ENCODE data around the gene APOBEC3H. TPM values are rescaled to one million over a fixed set of nuclear protein-coding genes. Genes with fewer than 3 reads are reported as not detected.

APOBEC3H gene
- total RNA-seq, 1 experiment from 2014 or later = 0.87 TPM

DNA sequence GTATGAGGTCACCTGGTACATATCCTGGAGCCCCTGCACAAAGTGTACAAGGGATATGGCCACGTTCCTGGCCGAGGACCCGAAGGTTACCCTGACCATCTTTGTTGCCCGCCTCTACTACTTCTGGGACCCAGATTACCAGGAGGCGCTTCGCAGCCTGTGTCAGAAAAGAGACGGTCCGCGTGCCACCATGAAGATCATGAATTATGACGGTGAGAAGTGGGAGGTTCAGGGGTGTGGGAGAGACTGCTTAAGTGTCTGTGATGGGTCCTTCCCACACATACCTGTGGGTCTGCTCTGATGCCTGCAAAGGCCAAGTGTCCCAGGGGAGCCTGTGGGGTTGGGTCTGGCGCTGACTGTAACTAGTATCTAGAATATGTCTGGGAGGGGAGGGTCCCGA is 16.0 kb upstream of the APOBEC3H start:
- POLR2A ChIA-PET (ENCODE audit: unreplicated experiment) = no interaction called here
- intact Hi-C loops (cut with micrococcal nuclease) = no loop called here
- no peak overlapping the region for H2AFZ ChIP-seq (ENCODE audit: low read length)

GRCh38 chr22:39081598-39081997 is 15.4 kb upstream of the APOBEC3H start:
- Histone ChIP-seq H2AFZ (ENCODE audit: low read length) (no peak overlapping the region), H3K27me3 (ENCODE audit: low read length) (no peaks in the 10 kb centered on the region), H3K4me2 (ENCODE audit: low read length) (no peak overlapping the region), H3K27ac (ENCODE audit: low read length) (no peak overlapping the region), H3K9me3 (ENCODE audit: low read length) (no peaks in the 10 kb centered on the region), H4K20me1 (ENCODE audit: low read length) (no peaks in the 10 kb centered on the region), H3K79me2 (ENCODE audit: low read length) (no peaks in the 10 kb centered on the region), H3K4me3 (ENCODE audit: low read length) (no peak overlapping the region), H3K36me3 (ENCODE audit: low read depth, low read length) (no peaks in the 10 kb centered on the region), H3K9ac (ENCODE audit: low read length) (no peak overlapping the region), H3F3A (ENCODE audit: low read length, unreplicated experiment) (no peaks in the 10 kb centered on the region), H3K9me2 (replicated peaks; ENCODE audit: low read length) (no peaks in the 10 kb centered on the region), H3K4me1 (ENCODE audit: insufficient read depth, low read length) (no peaks in the 10 kb centered on the region)
- no peak for DNase-seq
- no peak for ATAC-seq
- intact Hi-C loops (cut with micrococcal nuclease) = no loop called here
- POLR2A ChIA-PET (ENCODE audit: unreplicated experiment) = no interaction called here
- TF ChIP-seq, protein P1, sequence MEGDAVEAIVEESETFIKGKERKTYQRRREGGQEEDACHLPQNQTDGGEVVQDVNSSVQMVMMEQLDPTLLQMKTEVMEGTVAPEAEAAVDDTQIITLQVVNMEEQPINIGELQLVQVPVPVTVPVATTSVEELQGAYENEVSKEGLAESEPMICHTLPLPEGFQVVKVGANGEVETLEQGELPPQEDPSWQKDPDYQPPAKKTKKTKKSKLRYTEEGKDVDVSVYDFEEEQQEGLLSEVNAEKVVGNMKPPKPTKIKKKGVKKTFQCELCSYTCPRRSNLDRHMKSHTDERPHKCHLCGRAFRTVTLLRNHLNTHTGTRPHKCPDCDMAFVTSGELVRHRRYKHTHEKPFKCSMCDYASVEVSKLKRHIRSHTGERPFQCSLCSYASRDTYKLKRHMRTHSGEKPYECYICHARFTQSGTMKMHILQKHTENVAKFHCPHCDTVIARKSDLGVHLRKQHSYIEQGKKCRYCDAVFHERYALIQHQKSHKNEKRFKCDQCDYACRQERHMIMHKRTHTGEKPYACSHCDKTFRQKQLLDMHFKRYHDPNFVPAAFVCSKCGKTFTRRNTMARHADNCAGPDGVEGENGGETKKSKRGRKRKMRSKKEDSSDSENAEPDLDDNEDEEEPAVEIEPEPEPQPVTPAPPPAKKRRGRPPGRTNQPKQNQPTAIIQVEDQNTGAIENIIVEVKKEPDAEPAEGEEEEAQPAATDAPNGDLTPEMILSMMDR (conservative IDR thresholded peaks at IDR 0.05; ENCODE audit: low read depth, low read length) = no peak
- TF ChIP-seq EZH2phosphoT487 (IDR thresholded peaks at IDR 0.05; ENCODE audit: borderline replicate concordance, low read length) (no peak), EZH2 (IDR thresholded peaks at IDR 0.05; ENCODE audit: low read length, unreplicated experiment) (no peak)
- BruUV-seq (replicated peaks) = no TSS peak
- CTCF ChIA-PET = no interaction called here

More for the DNA sequence above, 16.0 kb upstream of the APOBEC3H start:
- no peaks in the 10 kb centered on the region for H4K20me1 ChIP-seq (ENCODE audit: low read length)
- H3K27ac ChIP-seq (ENCODE audit: low read length) = no peak overlapping the region
- no peak for TF ChIP-seq EZH2phosphoT487 (IDR thresholded peaks at IDR 0.05; ENCODE audit: borderline replicate concordance, low read length)
- no peak for TF ChIP-seq EZH2 (IDR thresholded peaks at IDR 0.05; ENCODE audit: low read length, unreplicated experiment)
- TF ChIP-seq, protein P1 (conservative IDR thresholded peaks at IDR 0.05; ENCODE audit: low read depth, low read length) = no peak
- H3K9me2 ChIP-seq (replicated peaks; ENCODE audit: low read length) = no peaks in the 10 kb centered on the region
- H3K9ac ChIP-seq (ENCODE audit: low read length) = no peak overlapping the region
- no peaks in the 10 kb centered on the region for H3F3A ChIP-seq (ENCODE audit: low read length, unreplicated experiment)
- no peaks in the 10 kb centered on the region for H3K79me2 ChIP-seq (ENCODE audit: low read length)
- H3K36me3 ChIP-seq (ENCODE audit: low read depth, low read length) = no peaks in the 10 kb centered on the region
- DNase-seq (no peak), ATAC-seq (no peak)
- H3K27me3 ChIP-seq (ENCODE audit: low read length) = no peaks in the 10 kb centered on the region
- no peak overlapping the region for H3K4me2 ChIP-seq (ENCODE audit: low read length)
- H3K9me3 ChIP-seq (ENCODE audit: low read length) = no peaks in the 10 kb centered on the region
- no peak overlapping the region for H3K4me3 ChIP-seq (ENCODE audit: low read length)
- CTCF ChIA-PET = no interaction called here
- H3K4me1 ChIP-seq (ENCODE audit: insufficient read depth, low read length) = no peaks in the 10 kb centered on the region
- no TSS peak for BruUV-seq (replicated peaks)

GRCh38 chr22:39083212-39084165 is 13.6 kb upstream of the APOBEC3H start:
- Histone ChIP-seq H3K9me2 (replicated peaks; ENCODE audit: low read length) (no peaks in the 10 kb centered on the region), H3K9me3 (ENCODE audit: low read length) (no peaks in the 10 kb centered on the region), H3K27ac (ENCODE audit: low read length) (no peak overlapping the region), H2AFZ (ENCODE audit: low read length) (no peak overlapping the region), H4K20me1 (ENCODE audit: low read length) (no peaks in the 10 kb centered on the region), H3K4me1 (ENCODE audit: insufficient read depth, low read length) (no peaks in the 10 kb centered on the region), H3K4me3 (ENCODE audit: low read length) (no peak overlapping the region), H3K4me2 (ENCODE audit: low read length) (no peak overlapping the region), H3K27me3 (ENCODE audit: low read length) (no peaks in the 10 kb centered on the region), H3K9ac (ENCODE audit: low read length) (no peak overlapping the region), H3K36me3 (ENCODE audit: low read depth, low read length) (no peaks in the 10 kb centered on the region), H3K79me2 (ENCODE audit: low read length) (no peaks in the 10 kb centered on the region), H3F3A (ENCODE audit: low read length, unreplicated experiment) (no peaks in the 10 kb centered on the region)
- POLR2A ChIA-PET (ENCODE audit: unreplicated experiment) = no interaction called here
- TF ChIP-seq EZH2 (IDR thresholded peaks at IDR 0.05; ENCODE audit: low read length, unreplicated experiment) (no peak), EZH2phosphoT487 (IDR thresholded peaks at IDR 0.05; ENCODE audit: borderline replicate concordance, low read length) (no peak)
- TF ChIP-seq, protein P1 (conservative IDR thresholded peaks at IDR 0.05; ENCODE audit: low read depth, low read length) = no peak
- CTCF ChIA-PET = no interaction called here
- ATAC-seq = no peak
- intact Hi-C loops (cut with micrococcal nuclease) = no loop called here
- no peak for DNase-seq
- no TSS peak for BruUV-seq (replicated peaks)

Measured in PC-3 (cell line).